PFSK-1 (cell line): Measurements from ENCODE around the gene HPS4.

Experiments
- FOXP2 ChIP-seq: optimal IDR thresholded peaks from 2 replicates; pipeline ENCODE3; 2011; ENCODE audit warnings: borderline replicate concordance, control low read depth, inconsistent platforms; ENCODE audit not compliant: insufficient read depth; ENCODE audit errors: extremely low read length, extremely low read depth
- POLR2AphosphoS5 ChIP-seq: IDR thresholded peaks from 2 replicates; pipeline ENCODE4 v1.6.1; 2012; ENCODE audit warnings: low read depth, mild to moderate bottlenecking, control low read depth, low read length, moderate library complexity
- SIN3A ChIP-seq: IDR thresholded peaks from 2 replicates; pipeline ENCODE4 v1.6.1; 2012; ENCODE audit warnings: mild to moderate bottlenecking, low read length, moderate library complexity, borderline replicate concordance; ENCODE audit not compliant: insufficient read depth
- TAF1 ChIP-seq: IDR thresholded peaks from 2 replicates; pipeline ENCODE4 v1.6.1; 2012; ENCODE audit warnings: low read length, control low read depth, borderline replicate concordance; ENCODE audit not compliant: insufficient read depth
- TF ChIP-seq, protein P1 (sequence below), 2 experiments: IDR thresholded peaks; 2 replicates each; pipeline versions ENCODE4 v1.6.1 to v1.8.0; 2011 to 2012; ENCODE audit warnings: low read depth in 2 of 2, low read length in 2 of 2, control low read depth in 1 of 2, inconsistent platforms in 1 of 2, mild to moderate bottlenecking in 1 of 2, moderate library complexity in 1 of 2; ENCODE audit not compliant: insufficient read depth in 1 of 2

DNA sequence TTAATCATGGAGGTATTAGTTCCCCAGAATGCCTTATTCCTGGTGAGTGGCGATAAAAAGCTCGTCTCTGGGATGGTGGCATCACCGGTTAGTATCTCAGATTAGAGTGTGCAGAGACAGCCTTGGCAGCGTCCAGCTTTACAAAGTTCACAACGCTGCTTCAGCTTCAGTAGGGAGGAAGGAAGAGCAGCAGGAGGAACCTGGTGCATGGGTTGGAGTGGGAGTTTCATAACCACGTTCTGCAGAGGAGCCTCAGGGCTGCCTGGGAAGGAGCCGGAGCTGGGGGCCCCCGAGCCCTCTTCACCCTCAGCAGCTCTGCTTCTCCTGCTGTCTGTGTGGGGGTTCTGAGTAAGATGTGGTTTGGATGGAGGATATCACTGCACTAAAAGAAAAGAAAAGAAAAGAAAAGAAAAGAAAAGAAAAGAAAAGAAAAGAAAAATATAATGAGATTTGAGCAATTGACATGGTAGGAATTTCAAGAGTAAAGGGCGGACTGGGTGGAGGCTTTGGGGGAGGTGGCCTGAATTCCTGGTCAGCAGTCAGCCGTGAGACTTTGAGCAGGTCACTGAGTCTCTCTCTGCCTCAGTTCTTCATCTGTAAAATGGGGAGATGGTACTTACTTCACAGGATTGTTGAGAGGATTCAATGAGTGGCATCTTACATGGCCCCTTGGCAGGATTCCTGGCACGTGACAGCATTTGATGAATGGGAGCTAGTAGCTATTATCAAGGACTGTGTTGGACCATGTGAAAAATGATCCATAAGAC lies 48.1 kb downstream of the HPS4 start:
- TF ChIP-seq TAF1 (no peak), POLR2AphosphoS5 (no peak), SIN3A (no peak), FOXP2 (no peak)
- TF ChIP-seq, protein P1, sequence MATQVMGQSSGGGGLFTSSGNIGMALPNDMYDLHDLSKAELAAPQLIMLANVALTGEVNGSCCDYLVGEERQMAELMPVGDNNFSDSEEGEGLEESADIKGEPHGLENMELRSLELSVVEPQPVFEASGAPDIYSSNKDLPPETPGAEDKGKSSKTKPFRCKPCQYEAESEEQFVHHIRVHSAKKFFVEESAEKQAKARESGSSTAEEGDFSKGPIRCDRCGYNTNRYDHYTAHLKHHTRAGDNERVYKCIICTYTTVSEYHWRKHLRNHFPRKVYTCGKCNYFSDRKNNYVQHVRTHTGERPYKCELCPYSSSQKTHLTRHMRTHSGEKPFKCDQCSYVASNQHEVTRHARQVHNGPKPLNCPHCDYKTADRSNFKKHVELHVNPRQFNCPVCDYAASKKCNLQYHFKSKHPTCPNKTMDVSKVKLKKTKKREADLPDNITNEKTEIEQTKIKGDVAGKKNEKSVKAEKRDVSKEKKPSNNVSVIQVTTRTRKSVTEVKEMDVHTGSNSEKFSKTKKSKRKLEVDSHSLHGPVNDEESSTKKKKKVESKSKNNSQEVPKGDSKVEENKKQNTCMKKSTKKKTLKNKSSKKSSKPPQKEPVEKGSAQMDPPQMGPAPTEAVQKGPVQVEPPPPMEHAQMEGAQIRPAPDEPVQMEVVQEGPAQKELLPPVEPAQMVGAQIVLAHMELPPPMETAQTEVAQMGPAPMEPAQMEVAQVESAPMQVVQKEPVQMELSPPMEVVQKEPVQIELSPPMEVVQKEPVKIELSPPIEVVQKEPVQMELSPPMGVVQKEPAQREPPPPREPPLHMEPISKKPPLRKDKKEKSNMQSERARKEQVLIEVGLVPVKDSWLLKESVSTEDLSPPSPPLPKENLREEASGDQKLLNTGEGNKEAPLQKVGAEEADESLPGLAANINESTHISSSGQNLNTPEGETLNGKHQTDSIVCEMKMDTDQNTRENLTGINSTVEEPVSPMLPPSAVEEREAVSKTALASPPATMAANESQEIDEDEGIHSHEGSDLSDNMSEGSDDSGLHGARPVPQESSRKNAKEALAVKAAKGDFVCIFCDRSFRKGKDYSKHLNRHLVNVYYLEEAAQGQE (IDR thresholded peaks at IDR 0.05; ENCODE audit: insufficient read depth in 1 of 2, low read depth in 2 of 2, low read length in 2 of 2): no peak
